Measurements from ENCODE around the gene HVCN1. TPM values are rescaled to one million over a fixed set of nuclear protein-coding genes. Genes with fewer than 3 reads are reported as not detected.

Gene HVCN1
- total RNA-seq (ENCODE audit: low replicate concordance), result 1.8 and 2.0 TPM in 2 replicates

GRCh38 chr12:110688446-110689280, at the start of gene HVCN1:
HVCN1 (minus strand) TSS chr12:110689115; CDS start chr12:110683245, 5,870 bp downstream.

DNA sequence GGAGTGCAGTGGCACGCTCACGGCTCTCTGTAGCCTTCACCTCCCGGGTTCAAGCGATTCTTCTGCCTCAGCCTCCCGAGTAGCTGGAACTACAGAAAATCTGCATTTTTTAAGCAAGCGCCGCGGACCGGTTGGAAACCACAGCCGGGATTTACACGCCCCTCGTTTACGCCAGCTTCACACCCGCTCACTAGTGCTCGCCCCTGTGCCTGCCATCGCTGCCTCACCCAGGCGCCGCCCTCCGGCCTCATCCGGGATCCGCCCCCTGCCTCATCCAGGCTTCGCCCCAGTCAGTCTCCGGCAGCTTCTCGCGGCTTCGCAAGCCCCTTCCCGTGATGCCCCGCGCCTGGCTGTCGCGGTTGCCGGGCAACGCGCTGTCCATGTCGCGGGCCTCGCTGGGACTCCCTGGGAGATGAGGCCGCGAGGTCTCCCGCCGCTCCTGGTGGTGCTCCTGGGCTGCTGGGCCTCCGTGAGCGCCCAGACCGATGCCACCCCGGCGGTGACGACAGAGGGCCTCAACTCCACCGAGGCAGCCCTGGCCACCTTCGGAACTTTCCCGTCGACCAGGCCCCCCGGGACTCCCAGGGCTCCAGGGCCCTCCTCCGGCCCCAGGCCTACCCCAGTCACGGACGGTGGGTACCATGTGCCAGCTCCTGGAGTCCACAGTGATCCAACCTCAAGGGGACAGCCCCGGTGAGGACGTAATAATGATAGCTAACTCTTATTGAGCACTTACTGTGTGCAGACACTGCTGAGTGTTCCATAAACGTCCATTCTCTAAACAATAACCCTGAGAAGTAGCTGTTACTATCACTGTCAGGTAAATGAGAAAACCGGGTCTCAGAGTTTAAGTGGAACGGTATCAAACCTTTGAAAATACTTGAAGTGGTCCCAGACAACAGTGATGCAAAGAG, 74.9 kb downstream of the HVCN1 start, which contains the start of gene TCTN1:
TCTN1 (plus strand) TSS at position 359 of the 914 bp plus-strand sequence; CDS start at position 413, 54 bp downstream.

Other genes starting within 250 kb of the HVCN1 start
- gene ARPC3, start 238.8 kb downstream of the HVCN1 start, total RNA-seq (ENCODE audit: low replicate concordance), result 79.9 and 229 TPM in 2 replicates
- 7.7 and 14.7 TPM in 2 replicates for gene GPN3, start 220.9 kb downstream of the HVCN1 start, total RNA-seq (ENCODE audit: low replicate concordance)
- gene FAM216A, start 220.3 kb downstream of the HVCN1 start, total RNA-seq (ENCODE audit: low replicate concordance), result 11.7 and 14.0 TPM in 2 replicates
- gene VPS29, start 187.0 kb downstream of the HVCN1 start, total RNA-seq (ENCODE audit: low replicate concordance), result 17.8 and 52.0 TPM in 2 replicates
- 0.30 TPM in 1 of 2 replicates, not detected in the other for gene RAD9B, start 186.8 kb downstream of the HVCN1 start, total RNA-seq (ENCODE audit: low replicate concordance)
- 4.4 TPM in 2 replicates for gene PPTC7, start 105.8 kb downstream of the HVCN1 start, total RNA-seq (ENCODE audit: low replicate concordance)
- 17.7 and 45.2 TPM in 2 replicates for gene TCTN1, start 75.0 kb downstream of the HVCN1 start, total RNA-seq (ENCODE audit: low replicate concordance)
- gene PPP1CC, start 53.8 kb upstream of the HVCN1 start, total RNA-seq (ENCODE audit: low replicate concordance), result 45.6 and 71.3 TPM in 2 replicates
- gene CCDC63, start 157.9 kb upstream of the HVCN1 start, total RNA-seq (ENCODE audit: low replicate concordance), result not detected in 2 replicates
- not detected in 2 replicates for gene MYL2, start 231.5 kb upstream of the HVCN1 start, total RNA-seq (ENCODE audit: low replicate concordance)

Measured in smooth muscle cell of the coronary artery (primary cell).